HG03097 (cell line): ENCODE data around the gene VWA1.
A peak's percentile ranks its signal among the peaks of the same experiment; 100 is the strongest.
"Not testable (repeated sequence)": the region's sequence is repeated elsewhere in the genome, so short reads cannot be mapped to it uniquely, and the experiment has no call there.

Experiments
- ATAC-seq: cut with Tn5 transposase; IDR thresholded peaks from one replicate; pipeline ENCODE4 v1.9.1; 2021; ENCODE audit not compliant: unreplicated experiment, low FRiP score

Gene VWA1

DNA sequence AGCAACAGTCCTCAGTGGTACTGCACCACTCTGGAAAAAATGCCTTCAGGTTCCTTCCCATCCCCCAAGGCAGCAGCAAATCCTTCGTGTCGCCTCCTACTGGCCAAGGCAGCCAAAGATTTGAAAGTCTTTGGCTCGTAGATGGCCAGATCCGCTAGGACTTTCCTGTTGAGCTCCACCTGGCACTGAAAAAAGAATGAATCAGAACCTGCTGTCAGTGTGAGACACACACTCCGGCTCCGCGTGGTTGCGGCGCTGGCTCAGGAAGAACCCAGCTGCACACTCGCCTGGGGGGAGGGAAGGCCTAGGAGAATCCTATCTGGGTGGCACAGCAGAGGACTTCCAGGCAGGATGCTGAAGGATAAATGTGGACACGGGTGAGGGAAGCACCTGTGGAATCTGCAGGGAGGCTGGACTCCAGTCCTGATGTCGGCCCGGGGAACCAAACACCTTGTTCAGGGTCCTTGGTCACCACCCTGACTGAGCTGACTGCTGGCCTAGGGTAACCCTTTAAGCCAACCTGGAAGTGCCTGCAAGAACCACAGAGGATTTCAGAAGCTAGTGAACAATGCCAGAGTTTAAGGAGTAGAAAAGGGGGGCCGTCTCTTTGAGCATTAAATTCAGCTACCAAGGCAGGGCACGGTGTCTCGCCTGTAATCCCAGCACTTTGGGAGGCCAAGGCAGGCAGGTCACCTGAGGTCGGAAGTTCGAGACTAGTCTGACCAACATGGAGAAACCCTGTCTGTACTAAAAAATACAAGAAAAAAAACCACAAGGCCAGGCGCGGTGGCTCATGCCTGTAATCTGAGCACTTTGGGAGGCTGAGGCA is 33.2 kb upstream of the VWA1 start:
- no peak for ATAC-seq

- ATAC-seq: not testable (repeated sequence)
These were observed 32.5 kb upstream of the VWA1 start for GRCh38 chr1:1402901-1403392.

- ATAC-seq: no peak
These were observed 31.8 kb upstream of the VWA1 start for GRCh38 chr1:1403653-1404052.

DNA sequence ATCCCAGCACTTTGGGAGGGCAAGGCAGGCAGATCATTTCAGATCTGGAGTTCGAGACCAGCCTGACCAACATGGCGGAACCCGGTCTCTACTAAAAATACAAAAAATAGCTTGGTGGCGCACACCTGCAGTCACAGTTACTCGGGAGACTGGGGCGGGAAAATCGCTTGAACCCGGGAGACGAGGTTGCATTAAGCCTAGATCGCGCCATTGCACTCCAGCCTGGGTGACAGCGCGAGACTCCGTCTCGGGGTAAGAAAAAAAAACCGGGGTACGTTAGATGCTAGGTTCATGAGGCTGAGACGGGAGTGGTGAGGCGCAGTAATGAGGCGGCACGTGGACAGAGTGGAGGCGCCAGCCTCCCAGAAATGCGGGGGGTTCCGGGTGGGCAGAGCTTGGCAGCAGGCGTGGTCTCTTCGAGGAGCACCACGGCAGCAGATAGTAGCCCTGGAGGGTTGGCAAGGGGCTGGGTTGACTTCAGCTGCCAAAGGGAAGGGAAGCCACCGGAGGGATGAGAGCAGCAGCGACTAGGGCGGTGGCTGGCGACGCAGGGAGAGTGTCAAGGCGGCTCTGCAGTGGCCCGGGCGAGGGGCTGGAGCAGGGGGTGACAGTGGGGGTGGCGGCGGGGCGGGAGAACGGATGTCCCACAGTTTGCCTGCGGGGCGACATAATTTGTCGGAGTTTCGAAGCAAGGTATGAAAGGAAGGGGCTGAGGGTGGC is 29.2 kb upstream of the VWA1 start:
- no peak for ATAC-seq

GRCh38 chr1:1406821-1407635 is 28.5 kb upstream of the VWA1 start, which contains the start of gene MRPL20:
TSS of gene MRPL20 (minus strand) at chr1:1407293. CDS start at chr1:1407217, 76 bp downstream.
- ATAC-seq: peak; percentile 82

DNA sequence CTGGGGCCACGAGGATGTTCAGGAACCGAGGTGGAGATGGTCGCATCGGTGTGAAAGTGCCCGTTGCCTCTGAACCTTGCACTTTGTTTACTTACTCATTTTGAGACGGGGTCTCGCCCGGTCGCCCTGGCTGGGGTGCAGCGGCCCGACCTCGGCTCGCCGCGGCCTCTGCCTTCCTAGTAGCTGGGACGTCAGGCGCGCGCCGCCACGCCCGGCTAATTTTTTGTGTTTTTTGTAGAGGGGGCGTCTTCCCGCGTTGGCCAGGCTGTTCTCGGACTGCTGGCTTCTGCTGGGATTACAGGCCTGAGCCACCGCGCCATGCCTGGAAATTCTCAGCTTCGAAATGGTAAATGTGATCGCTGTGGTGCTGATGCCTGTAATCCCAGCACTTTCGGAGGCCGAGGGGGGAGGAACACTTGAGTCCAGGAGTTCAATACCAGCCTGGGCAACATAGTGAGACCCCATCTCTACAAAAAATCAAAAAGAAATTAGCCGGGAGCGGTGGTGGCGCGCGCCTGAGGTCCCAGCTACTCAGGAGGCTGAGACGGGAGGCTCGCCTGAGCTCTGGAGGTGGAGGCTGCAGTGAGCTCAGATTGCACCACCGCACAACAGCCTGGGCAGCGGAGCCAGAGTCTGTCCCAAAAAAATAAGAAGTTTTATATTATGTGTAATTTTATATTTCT is 27.7 kb upstream of the VWA1 start:
- ATAC-seq: peak; percentile 34

GRCh38 chr1:1410238-1410637 is 25.3 kb upstream of the VWA1 start:
- ATAC-seq: not testable (repeated sequence)

DNA sequence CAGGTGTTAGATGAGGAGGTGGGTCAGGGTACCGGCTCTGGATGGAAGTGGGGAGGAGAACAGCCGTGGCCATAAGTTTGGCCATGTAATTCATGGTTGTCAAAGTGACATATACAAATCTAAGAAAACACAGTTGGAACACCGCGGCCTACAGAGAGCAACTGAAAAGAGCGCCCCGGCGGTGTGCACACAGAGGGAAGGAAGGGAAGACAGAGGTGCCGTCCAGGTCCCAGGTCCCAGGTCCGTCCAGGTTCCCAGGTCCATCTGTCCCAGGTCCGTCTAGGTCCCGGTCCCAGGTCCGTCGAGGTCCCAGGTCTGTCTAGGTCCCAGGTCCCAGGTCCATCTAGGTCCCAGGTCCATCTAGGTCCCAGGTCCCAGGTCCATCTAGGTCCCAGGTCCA is 23.9 kb upstream of the VWA1 start:
- no peak for ATAC-seq

GRCh38 chr1:1412311-1412902 is 23.1 kb upstream of the VWA1 start:
- ATAC-seq: not testable (repeated sequence)

- no peak for ATAC-seq
These were observed 19.7 kb upstream of the VWA1 start for GRCh38 chr1:1415751-1416150.

DNA sequence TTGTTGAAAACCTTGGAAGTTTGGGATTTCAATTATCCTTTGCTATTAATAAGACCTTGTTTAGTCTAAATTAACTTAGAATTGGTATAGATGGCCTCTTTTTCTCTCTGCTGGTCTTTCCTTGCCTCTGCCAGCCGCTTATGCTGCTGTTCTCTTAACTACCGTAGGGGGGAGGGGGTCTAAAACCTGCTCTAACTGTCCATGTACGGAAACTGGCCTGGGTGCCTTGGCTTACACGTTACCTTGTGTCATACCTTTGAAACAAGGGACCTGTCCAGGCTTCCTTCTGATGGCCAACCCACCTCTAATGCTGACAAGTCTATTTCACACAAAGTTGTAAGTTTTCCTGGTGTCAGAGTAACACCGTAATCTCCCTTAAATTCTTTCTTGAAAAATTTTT is 18.1 kb upstream of the VWA1 start:
- not testable (repeated sequence) for ATAC-seq

DNA sequence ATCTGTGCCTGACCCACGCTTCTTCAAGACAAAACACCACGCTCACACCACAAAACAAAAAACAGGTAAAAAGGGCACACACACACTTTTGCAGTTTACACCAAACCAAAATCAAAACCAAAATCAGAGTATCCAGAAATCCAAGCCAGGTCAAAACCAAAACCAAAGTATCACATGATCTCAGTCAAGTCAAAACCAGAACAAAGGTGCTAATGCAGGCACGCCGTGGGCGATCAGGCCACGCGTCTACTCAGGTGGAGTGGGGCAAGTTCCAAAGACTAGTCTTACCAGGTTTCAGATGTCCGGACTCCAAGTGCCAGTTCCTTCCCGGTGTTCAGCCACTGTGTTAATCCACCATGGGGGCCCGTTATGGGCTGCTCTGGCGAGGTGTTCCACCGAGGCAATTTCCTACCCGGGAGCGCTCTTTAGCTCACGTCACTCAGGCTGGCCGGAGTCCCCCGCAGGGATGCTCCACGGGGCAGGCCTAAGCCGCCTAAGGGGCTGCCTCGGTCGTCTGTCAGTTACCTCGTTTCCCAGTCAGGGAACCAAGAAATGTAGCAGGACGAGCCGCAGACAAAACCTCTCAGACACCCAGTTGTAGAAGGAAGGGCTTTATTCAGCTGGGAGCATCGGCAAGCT is 17.5 kb upstream of the VWA1 start:
- not testable (repeated sequence) for ATAC-seq

DNA sequence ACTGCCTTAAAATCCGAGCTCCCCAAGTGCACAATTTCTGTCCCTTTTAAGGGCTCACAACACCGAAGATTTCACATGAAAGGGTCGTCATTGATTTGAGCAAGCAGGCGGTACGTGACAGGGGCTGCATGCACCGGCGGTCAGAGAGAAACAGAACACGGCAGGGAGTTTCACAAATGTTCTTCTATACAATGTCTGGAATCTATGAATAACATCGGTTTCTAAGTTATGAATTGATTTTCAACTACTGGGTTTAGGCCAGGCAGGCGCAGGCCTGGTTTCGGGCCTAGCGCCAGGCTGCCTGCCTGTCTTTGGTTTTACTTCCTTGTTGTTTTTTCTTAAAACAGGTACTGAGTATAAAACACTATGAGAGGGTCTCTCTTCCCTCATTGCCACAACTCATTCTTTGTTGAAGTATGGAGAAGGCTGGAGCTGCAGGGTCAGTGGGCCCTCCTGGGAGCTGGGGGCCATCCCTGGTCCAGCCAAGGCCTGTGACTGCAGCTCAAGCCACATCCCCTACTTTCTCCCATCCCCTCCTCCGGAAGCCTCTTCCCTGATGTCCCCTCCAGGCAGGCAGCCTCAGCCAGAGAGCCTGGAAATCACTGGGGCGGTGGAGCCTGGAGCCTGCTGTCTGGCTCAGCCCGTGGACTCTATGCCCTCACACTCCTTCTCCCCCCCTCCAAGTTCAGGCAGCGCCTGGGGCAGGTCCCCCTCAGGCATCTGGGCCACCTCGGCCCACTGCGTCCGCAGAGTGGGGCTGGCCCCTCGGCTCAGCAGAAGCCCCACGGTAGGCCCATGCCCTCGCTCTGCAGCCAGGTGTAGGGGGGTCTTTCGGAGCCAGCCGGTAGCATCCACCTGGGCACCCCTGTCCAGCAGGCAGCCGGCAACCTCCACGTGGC is 16.8 kb upstream of the VWA1 start:
- ATAC-seq: no peak

- no peak for ATAC-seq
These were observed 16.1 kb upstream of the VWA1 start for GRCh38 chr1:1419363-1419812.

GRCh38 chr1:1419813-1420653 is 15.5 kb upstream of the VWA1 start:
- no peak for ATAC-seq

GRCh38 chr1:1420654-1421141 is 14.8 kb upstream of the VWA1 start:
- no peak for ATAC-seq
